ENCODE data around the gene ATP8B1. TPM values are rescaled to one million over a fixed set of nuclear protein-coding genes. Genes with fewer than 3 reads are reported as not detected.

ATP8B1 gene
- total and polyA plus RNA-seq, 4 donors: 3.9 to 22.0 (median 5.7) TPM

DNA sequence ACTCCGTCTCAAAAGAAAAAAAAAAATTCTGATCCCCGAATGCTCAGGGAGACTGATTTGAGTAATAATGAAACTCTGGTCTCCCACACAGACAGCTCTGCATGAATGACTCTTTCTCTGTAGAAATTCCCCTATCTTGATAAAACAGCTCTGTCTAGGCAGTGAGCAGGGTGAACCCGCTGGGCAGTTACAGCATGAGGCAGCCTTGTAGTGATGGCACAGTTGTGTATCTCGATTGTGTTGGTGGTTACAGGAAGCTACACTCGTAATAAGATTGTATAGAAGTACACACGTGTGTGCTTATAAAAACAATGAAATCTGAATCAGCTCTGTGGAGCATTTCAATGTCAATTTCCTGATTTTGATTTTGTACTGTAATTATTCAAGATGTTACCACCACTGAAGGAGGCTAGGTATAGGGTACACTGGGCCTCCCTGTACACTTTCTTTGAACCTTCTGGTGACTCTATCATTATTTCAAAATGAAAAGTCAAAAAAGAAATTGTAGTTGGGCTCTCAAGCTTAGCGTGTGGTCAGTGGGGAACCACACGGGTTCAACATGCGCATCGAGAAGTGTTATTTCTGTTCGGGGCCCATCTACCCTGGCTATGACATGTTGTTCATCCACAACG lies 34.9 kb upstream of the ATP8B1 start:
- no peak for DNase-seq (ENCODE audit: low spot score)
- no peaks in the 10 kb centered on the region for H3K36me3 ChIP-seq (ENCODE audit: control insufficient read depth in 4 of 4, insufficient read depth in 3 of 4, low read depth in 1 of 4, low read length in 3 of 4)
- no peaks in the 10 kb centered on the region for H3K4me1 ChIP-seq (ENCODE audit: control insufficient read depth in 4 of 4, insufficient read depth in 4 of 4, low read length in 3 of 4)
- WGBS: 87% methylated on average over 12 of the region's 12 CpGs
- H3K4me3 ChIP-seq (ENCODE audit: low read depth in 1 of 3, low read length in 3 of 3): no peak overlapping the region
- no peak overlapping the region for H3K27ac ChIP-seq (ENCODE audit: low read depth in 1 of 2, low read length in 2 of 2)
- no peaks in the 10 kb centered on the region for H3K9me3 ChIP-seq (ENCODE audit: control insufficient read depth in 4 of 4, low read length in 3 of 4)
- TF ChIP-seq FOXA2 (IDR thresholded peaks at IDR 0.05): no peak
- TF ChIP-seq TAF1 (conservative IDR thresholded peaks at IDR 0.05): no peak
- TF ChIP-seq HNF4A (conservative IDR thresholded peaks at IDR 0.05): no peak
- H3K9ac ChIP-seq (ENCODE audit: low read depth in 1 of 2, low read length in 2 of 2): no peak overlapping the region
- no peaks in the 10 kb centered on the region for H3K27me3 ChIP-seq (ENCODE audit: control insufficient read depth in 4 of 4, insufficient read depth in 4 of 4, low read length in 3 of 4)

DNA sequence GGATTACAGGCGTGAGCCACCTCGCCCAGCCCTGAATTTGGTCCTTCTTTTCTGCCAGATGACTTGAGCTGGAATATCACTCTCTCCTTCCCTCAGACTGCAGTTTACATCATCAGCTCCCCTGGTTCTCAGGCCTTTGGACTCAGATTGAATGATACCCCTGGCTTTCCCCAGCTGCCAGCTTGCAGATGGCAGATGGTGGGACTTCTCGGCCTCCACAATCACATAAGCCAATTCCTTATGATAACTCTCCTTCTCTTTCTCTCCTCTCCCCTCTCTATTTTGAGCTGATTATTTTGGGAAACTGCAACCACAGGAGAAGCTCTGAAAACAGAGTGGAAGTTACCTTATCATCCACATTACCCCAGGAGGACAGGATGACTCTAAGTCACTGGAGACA lies 33.4 kb upstream of the ATP8B1 start:
- 97% methylated on average over 3 of the region's 3 CpGs for WGBS
- Histone ChIP-seq H3K9me3 (ENCODE audit: control insufficient read depth in 4 of 4, low read length in 3 of 4) (no peaks in the 10 kb centered on the region), H3K36me3 (ENCODE audit: control insufficient read depth in 4 of 4, insufficient read depth in 3 of 4, low read depth in 1 of 4, low read length in 3 of 4) (no peaks in the 10 kb centered on the region), H3K4me3 (ENCODE audit: low read depth in 1 of 3, low read length in 3 of 3) (no peak overlapping the region), H3K9ac (ENCODE audit: low read depth in 1 of 2, low read length in 2 of 2) (no peak overlapping the region), H3K27ac (ENCODE audit: low read depth in 1 of 2, low read length in 2 of 2) (no peak overlapping the region), H3K4me1 (ENCODE audit: control insufficient read depth in 4 of 4, insufficient read depth in 4 of 4, low read length in 3 of 4) (no peaks in the 10 kb centered on the region), H3K27me3 (ENCODE audit: control insufficient read depth in 4 of 4, insufficient read depth in 4 of 4, low read length in 3 of 4) (no peaks in the 10 kb centered on the region)
- TF ChIP-seq HNF4G (IDR thresholded peaks at IDR 0.05) (no peak), NR2F2 (IDR thresholded peaks at IDR 0.05) (no peak), MAX (IDR thresholded peaks at IDR 0.05) (no peak), TAF1 (conservative IDR thresholded peaks at IDR 0.05) (no peak), RAD21 (IDR thresholded peaks at IDR 0.05) (no peak), GABPA (IDR thresholded peaks at IDR 0.05 in 1 of 2, conservative IDR thresholded peaks at IDR 0.05 in 1 of 2) (no peak), RXRA (IDR thresholded peaks at IDR 0.05) (no peak), CTCF (IDR thresholded peaks at IDR 0.05; ENCODE audit: low read depth, low read length, missing input control) (no peak), REST (IDR thresholded peaks at IDR 0.05) (no peak), EGR1 (IDR thresholded peaks at IDR 0.05; ENCODE audit: low read depth in 2 of 2) (no peak), FOXA1 (IDR thresholded peaks at IDR 0.05) (no peak), SP1 (IDR thresholded peaks at IDR 0.05) (no peak)
- DNase-seq (ENCODE audit: low spot score): no peak

All from liver (tissue), 9 donors.